Femur (tissue), 1 donor: Measurements from ENCODE around the gene ZSWIM4.
A peak's percentile ranks its signal among the peaks of the same experiment; 100 is the strongest.

Source experiments
- DNase-seq: peaks from one replicate; pipeline ENCODE4 v3.0.0-alpha.2; 2017

ZSWIM4 gene

DNA sequence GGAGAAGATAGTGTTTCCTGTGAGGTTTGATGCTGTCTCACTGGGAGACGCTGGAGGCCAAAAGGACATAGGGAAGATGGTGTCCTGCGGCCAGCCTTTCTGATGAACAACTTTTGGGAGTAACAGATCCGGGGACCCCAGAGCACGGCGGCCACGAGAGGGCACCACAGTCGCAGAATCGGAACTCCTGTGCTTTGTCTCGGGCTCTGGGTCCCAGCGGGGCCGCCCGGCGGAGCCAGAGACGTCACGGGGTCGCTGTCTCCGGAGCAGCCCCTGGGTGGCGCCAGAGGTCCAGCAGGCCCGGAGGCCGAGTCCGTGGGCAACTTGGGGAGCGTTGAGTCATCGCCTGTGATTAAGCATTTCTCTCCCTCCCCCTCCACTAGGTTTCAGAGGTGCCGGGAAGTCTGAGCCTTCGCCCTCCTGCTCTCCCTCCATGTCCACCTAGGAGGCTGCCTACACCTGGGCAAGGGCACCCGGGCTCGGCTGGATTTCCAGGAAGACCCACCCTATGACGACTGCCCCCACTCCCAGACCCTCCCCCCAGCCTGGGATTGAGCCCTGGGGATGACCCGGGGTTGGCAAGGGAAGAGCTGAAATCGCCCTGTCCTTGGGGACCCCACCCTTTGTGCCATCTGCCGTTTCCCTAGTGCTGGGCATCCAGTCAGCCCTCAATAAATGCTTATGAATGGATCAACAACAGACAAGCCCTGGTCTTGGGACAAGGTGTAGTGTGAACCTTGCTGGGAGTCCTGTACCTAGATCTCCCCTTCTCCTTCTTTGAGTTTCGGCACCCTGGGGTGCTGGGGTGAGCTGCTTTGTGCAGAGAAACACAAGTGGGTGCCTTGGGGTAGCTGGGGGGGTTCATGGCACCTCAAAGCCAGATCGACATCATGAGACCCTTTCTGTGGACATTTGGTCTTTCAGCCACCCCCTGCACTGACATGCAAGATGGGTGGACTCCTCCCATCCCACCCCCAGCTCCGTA, 85.1 kb downstream of the ZSWIM4 start:
- peak; percentile 98 for DNase-seq

DNA sequence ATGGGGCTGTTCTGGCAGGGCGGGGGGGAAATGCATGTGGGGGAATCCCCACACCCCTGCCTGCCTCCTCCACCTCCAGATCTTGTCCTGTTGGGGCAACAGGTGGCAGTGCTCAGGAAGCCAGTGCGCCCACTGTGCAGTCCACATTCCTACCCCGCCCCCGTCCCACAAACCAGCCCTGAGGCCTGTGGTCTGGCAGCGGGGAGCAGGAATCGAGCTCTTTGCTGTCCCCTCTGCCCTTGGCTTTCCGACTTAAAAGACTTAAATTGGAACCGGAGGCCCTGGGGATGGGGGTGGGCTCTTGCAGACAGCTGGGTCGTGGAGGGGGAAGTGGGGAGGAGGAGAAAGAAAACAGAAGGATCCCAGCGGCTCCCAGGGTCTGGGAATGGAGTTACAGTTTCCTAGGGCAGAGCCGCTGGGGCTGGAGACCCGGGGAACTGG, 86.0 kb downstream of the ZSWIM4 start:
- peak; percentile 73 for DNase-seq
